HEK293T (cell line): Measurements from ENCODE around the gene BCL7A.

Source experiments
- BHLHE40 ChIP-seq: fragments of 450-650 bp; IDR thresholded peaks from 2 replicates; pipeline ENCODE4 v1.6.1; 2016; ENCODE audit warnings: mild to moderate bottlenecking, moderate library complexity, borderline replicate concordance
- CTBP1 ChIP-seq: fragments of 450-650 bp; IDR thresholded peaks from 2 replicates; pipeline ENCODE4 v1.6.1; 2016; ENCODE audit warnings: borderline replicate concordance
- FOXA1 ChIP-seq: fragments of 450-650 bp; IDR thresholded peaks from 2 replicates; pipeline ENCODE4 v1.6.1; 2016; ENCODE audit warnings: mild to moderate bottlenecking
- FOXK2 ChIP-seq: fragments of 450-650 bp; IDR thresholded peaks from 2 replicates; pipeline ENCODE4 v1.6.1; 2016; ENCODE audit warnings: mild to moderate bottlenecking
- FOXM1 ChIP-seq: fragments of 450-650 bp; IDR thresholded peaks from 2 replicates; pipeline ENCODE4 v1.6.1; 2017; ENCODE audit warnings: mild to moderate bottlenecking, borderline replicate concordance
- L3MBTL2 ChIP-seq: fragments of 450-650 bp; conservative IDR thresholded peaks from 2 replicates; pipeline ENCODE4 v1.6.1; 2016; ENCODE audit warnings: mild to moderate bottlenecking
- NFRKB ChIP-seq: fragments of 450-650 bp; IDR thresholded peaks from 2 replicates; pipeline ENCODE4 v1.6.1; 2016; ENCODE audit warnings: mild to moderate bottlenecking, moderate library complexity
- SP1 ChIP-seq: fragments of 450-650 bp; IDR thresholded peaks from 2 replicates; pipeline ENCODE4 v1.6.1; 2017
- SUZ12 ChIP-seq: fragments of 450-650 bp; IDR thresholded peaks from 2 replicates; pipeline ENCODE4 v1.6.1; 2016; ENCODE audit warnings: mild to moderate bottlenecking
- TARDBP ChIP-seq: fragments of 450-650 bp; IDR thresholded peaks from 2 replicates; pipeline ENCODE4 v1.6.1; 2016

- TF ChIP-seq SP1 (no peak), SUZ12 (no peak), FOXA1 (no peak), CTBP1 (no peak), BHLHE40 (no peak), TARDBP (no peak), FOXK2 (no peak), NFRKB (no peak), FOXM1 (no peak), L3MBTL2 (no peak)
Observed at GRCh38 chr12:121986489-121987245, 35.0 kb upstream of the BCL7A start.
